ENCODE data around the gene BABAM1.

Gene BABAM1

GRCh38 chr19:17320435-17320834, 53.2 kb downstream of the BABAM1 start:
- Histone ChIP-seq H3K27ac (no peak overlapping the region), H3K4me3 (no peak overlapping the region)
- no peak for DNase-seq (ENCODE audit: low spot score)
- TF ChIP-seq, protein P1, sequence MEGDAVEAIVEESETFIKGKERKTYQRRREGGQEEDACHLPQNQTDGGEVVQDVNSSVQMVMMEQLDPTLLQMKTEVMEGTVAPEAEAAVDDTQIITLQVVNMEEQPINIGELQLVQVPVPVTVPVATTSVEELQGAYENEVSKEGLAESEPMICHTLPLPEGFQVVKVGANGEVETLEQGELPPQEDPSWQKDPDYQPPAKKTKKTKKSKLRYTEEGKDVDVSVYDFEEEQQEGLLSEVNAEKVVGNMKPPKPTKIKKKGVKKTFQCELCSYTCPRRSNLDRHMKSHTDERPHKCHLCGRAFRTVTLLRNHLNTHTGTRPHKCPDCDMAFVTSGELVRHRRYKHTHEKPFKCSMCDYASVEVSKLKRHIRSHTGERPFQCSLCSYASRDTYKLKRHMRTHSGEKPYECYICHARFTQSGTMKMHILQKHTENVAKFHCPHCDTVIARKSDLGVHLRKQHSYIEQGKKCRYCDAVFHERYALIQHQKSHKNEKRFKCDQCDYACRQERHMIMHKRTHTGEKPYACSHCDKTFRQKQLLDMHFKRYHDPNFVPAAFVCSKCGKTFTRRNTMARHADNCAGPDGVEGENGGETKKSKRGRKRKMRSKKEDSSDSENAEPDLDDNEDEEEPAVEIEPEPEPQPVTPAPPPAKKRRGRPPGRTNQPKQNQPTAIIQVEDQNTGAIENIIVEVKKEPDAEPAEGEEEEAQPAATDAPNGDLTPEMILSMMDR (IDR thresholded peaks at IDR 0.05): no peak

DNA sequence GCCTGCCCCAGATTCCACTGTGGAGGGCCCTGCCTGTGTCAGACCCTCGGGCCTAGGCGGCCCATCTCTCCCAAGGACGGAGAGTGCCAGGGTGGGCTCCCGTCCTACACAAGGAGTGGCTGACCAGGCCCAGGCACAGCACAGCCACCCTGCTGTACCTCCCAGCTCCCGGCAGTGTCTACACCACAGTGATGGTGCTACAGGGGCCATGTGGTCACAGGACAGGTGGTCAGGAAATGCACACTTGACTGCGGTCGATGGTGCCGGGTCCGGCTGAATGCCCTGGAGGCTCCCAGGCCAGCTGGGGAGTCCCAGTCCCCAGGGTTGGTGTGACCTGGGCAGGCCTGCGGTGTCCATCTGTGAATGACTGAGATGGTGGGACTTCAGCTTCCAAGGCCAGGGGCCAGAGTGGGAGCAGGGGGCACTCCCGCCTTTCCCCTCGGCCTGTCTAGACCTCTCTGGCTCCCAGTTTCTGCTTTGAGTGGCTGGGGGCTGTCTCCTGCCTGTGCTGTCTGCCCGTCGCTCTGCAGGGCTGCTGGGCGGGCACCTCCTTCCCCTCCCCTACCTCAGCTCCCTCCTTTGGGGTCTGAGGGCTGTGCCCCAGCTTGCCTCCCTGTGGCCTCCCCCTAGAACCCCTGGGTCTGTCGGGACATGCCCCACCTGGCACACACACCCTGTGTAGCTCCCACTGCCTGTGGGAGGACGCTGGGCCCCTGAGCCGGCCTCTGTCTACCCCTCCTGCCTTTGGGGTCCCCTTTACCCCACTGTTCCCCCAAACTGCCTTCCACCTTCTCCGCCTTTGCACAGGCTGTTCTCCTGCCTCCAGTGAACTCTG, 54.6 kb downstream of the BABAM1 start:
- TF ChIP-seq, protein P1 (IDR thresholded peaks at IDR 0.05): no peak
- H3K4me3 ChIP-seq: no peak overlapping the region
- H3K27ac ChIP-seq: no peak overlapping the region
- DNase-seq (ENCODE audit: low spot score): no peak

DNA sequence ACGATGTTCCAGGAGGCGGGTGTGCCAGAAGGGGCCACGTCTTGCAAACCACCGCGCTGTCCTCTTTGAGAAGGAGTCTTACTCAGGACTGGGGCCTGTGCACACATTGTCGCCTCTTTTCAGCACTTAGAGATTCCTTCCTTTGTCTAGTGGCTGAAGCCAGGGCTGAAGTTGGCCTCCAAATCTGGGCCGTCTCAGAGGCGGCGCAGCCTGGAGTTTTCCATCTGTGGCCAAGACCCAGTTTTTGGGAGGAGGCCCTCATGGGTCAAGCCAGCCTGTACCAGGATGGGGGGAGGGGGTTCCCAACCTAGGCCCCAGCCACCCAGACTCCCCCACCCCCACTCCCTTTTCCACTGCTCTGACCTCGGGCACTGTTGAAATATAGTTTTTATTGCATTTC, 55.6 kb downstream of the BABAM1 start:
- no peak overlapping the region for H3K4me3 ChIP-seq
- no peak for DNase-seq (ENCODE audit: low spot score)

GRCh38 chr19:17323300-17323963, 56.2 kb downstream of the BABAM1 start:
- no peak for DNase-seq (ENCODE audit: low spot score)
- H3K27ac ChIP-seq: peak overlapping the region in 1 of 2 donors; percentile 65
- TF ChIP-seq, protein P1 (IDR thresholded peaks at IDR 0.05): no peak
- peak overlapping the region; percentile 56 for H3K4me3 ChIP-seq

More for the DNA sequence above, 55.6 kb downstream of the BABAM1 start:
- H3K27ac ChIP-seq: no peak overlapping the region
- TF ChIP-seq, protein P1 (IDR thresholded peaks at IDR 0.05): no peak

DNA sequence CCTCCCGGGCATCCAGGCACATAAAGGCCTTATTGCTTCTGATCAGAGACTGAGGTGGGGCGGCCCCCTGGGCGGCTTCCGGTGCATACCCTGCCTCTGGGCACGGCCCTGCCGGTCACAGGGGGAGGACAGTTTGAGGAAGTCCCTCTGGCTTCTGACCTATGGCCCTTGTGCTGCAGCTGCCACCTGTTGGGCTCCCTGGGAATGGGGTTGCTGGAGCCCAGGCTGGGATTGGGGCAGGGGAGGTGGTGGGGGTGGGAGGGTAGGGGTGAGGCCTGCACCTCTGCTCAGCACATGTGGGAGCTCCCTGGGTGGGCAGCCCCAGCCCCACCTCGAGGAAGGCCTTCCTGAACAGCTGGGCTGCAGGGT, 56.7 kb downstream of the BABAM1 start:
- H3K4me3 ChIP-seq: peak overlapping the region; percentile 56
- TF ChIP-seq, protein P1 (IDR thresholded peaks at IDR 0.05): no peak
- peak overlapping the region in 1 of 2 donors; percentile 65 for H3K27ac ChIP-seq
- no peak for DNase-seq (ENCODE audit: low spot score)

DNA sequence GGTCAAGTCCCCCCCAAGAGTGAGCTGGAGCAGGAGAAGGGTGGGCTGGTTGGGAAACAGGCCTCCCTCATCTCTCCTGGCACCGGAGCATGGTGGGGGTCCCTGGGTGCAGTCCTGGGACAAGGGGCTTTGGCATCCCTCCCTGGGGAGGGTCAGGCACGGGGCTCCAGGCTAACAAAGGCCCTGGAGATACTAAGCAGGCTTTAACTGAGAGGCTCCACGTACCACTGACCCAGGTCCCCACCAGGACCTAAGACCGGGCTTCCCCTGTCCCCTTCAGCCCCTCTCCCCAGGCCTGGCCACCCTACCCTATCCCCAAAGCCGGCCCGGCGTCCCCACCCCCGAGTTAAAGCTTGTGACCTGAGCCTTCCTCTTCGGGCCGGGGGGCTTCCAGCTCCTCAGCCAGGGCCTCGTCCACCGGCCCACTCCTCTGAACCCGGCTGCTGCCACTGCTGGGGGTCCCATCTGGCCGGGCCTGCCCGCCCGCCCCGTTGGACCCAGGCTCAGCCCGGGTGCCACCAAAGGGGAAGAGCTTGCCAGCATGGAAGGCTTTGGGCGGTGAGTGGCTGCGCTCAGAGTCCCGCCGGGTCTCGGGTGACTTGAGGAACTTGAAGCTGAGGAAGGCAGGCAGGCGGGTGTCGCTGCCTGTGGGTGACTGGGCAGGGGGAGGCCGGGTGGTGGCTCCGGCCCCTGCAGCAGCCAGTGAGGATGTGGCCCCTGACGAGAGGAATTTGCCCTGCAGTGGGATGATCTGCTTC, 57.3 kb downstream of the BABAM1 start:
- DNase-seq (ENCODE audit: low spot score): no peak
- H3K4me3 ChIP-seq: no peak overlapping the region
- TF ChIP-seq, protein P1 (IDR thresholded peaks at IDR 0.05): no peak
- peak overlapping the region in 1 of 2 donors; percentile 65 for H3K27ac ChIP-seq
